ENCODE data around the gene CD96. TPM values are rescaled to one million over a fixed set of nuclear protein-coding genes. Genes with fewer than 3 reads are reported as not detected.

The CD96 gene
- polyA plus RNA-seq, 1 donor from 2014 or later: not detected

GRCh38 chr3:111571907-111572460 lies 30.0 kb downstream of the CD96 start:
- Histone ChIP-seq H2AFZ (ENCODE audit: low read depth, low read length) (no peak overlapping the region), H4K20me1 (ENCODE audit: insufficient read depth) (no peaks in the 10 kb centered on the region), H3K9me2 (ENCODE audit: insufficient read depth, low read length) (no peaks in the 10 kb centered on the region), H3K27me3 (ENCODE audit: insufficient read depth, low read depth, low read length) (no peaks in the 10 kb centered on the region), H3K9ac (ENCODE audit: low read length) (no peak overlapping the region), H3K36me3 (ENCODE audit: insufficient read depth, low read length) (no peaks in the 10 kb centered on the region), H3K9me3 (ENCODE audit: low read length) (no peaks in the 10 kb centered on the region), H3K4me3 (ENCODE audit: low read length) (no peak overlapping the region), H3K4me2 (ENCODE audit: low read length) (no peak overlapping the region), H3K27ac (ENCODE audit: low read length) (no peak overlapping the region), H3F3A (ENCODE audit: insufficient read depth, low read length, poor library complexity, severe bottlenecking) (no peaks in the 10 kb centered on the region), H3K79me2 (replicated peaks; ENCODE audit: insufficient read depth, low read length) (no peaks in the 10 kb centered on the region)
- TF ChIP-seq POLR2AphosphoS5 (IDR thresholded peaks at IDR 0.05) (no peak), RAD21 (conservative IDR thresholded peaks at IDR 0.05) (no peak), TAF1 (IDR thresholded peaks at IDR 0.05; ENCODE audit: low read depth) (no peak), REST (IDR thresholded peaks at IDR 0.05; ENCODE audit: borderline replicate concordance) (no peak), MXI1 (conservative IDR thresholded peaks at IDR 0.05; ENCODE audit: poor library complexity, severe bottlenecking) (no peak), CTCF (IDR thresholded peaks at IDR 0.05; ENCODE audit: poor library complexity, severe bottlenecking) (no peak), SMC3 (conservative IDR thresholded peaks at IDR 0.05; ENCODE audit: poor library complexity) (no peak), EZH2 (IDR thresholded peaks at IDR 0.05; ENCODE audit: borderline replicate concordance, insufficient read depth, low read length, poor library complexity, severe bottlenecking) (no peak), EP300 (conservative IDR thresholded peaks at IDR 0.05; ENCODE audit: poor library complexity, severe bottlenecking) (no peak)

GRCh38 chr3:111577113-111577512 lies 35.1 kb downstream of the CD96 start:
- no peaks in the 10 kb centered on the region for H3K27me3 ChIP-seq (ENCODE audit: insufficient read depth, low read depth, low read length)
- H2AFZ ChIP-seq (ENCODE audit: low read depth, low read length): no peak overlapping the region
- no peaks in the 10 kb centered on the region for H3K36me3 ChIP-seq (ENCODE audit: insufficient read depth, low read length)
- TF ChIP-seq CTCF (IDR thresholded peaks at IDR 0.05; ENCODE audit: poor library complexity, severe bottlenecking): no peak
- no peak for TF ChIP-seq EZH2 (IDR thresholded peaks at IDR 0.05; ENCODE audit: borderline replicate concordance, insufficient read depth, low read length, poor library complexity, severe bottlenecking)
- TF ChIP-seq POLR2AphosphoS5 (IDR thresholded peaks at IDR 0.05): no peak
- TF ChIP-seq SMC3 (conservative IDR thresholded peaks at IDR 0.05; ENCODE audit: poor library complexity): no peak
- no peaks in the 10 kb centered on the region for H3K79me2 ChIP-seq (replicated peaks; ENCODE audit: insufficient read depth, low read length)
- H3K9me3 ChIP-seq (ENCODE audit: low read length): no peaks in the 10 kb centered on the region
- H3K9ac ChIP-seq (ENCODE audit: low read length): no peak overlapping the region
- no peaks in the 10 kb centered on the region for H4K20me1 ChIP-seq (ENCODE audit: insufficient read depth)
- no peaks in the 10 kb centered on the region for H3K9me2 ChIP-seq (ENCODE audit: insufficient read depth, low read length)
- H3K4me2 ChIP-seq (ENCODE audit: low read length): no peak overlapping the region
- no peaks in the 10 kb centered on the region for H3F3A ChIP-seq (ENCODE audit: insufficient read depth, low read length, poor library complexity, severe bottlenecking)
- no peak overlapping the region for H3K4me3 ChIP-seq (ENCODE audit: low read length)
- no peak overlapping the region for H3K27ac ChIP-seq (ENCODE audit: low read length)
